Jurkat, Clone E6-1 (cell line): ENCODE measurements around the gene FCMR.

Experiments used
- DNase-seq: peaks from one replicate; pipeline ENCODE4 v3.0.0-alpha.2; 2011; ENCODE audit warnings: low read depth, low spot score
- H3K4me3 ChIP-seq: 2 replicates; pipeline ENCODE4 v1.5.1; 2011; ENCODE audit warnings: mild to moderate bottlenecking, low read length, control low read depth, moderate library complexity

FCMR gene

DNA sequence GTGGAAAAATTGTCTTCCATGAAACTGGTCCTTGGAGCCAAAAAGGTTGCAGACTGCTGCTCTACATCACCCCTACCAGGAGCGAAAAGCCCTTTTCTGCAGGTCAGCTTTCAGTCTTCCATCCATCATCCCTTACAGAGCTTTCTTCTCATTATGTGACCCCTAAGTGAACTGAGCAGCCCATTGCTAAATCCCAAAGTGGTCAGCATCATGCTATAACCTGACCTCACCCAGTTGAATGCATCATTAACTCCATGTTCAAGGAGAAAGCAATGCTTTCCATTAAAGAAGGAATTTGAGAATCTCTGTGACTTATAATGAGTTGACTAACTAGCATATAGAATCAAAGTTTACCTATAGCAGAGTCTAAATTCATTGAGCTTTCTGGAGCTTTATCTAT is 34.9 kb downstream of the FCMR start:
- no peak overlapping the region for H3K4me3 ChIP-seq
- DNase-seq = no peak

- H3K4me3 ChIP-seq = no peak overlapping the region
- no peak for DNase-seq
Observed at GRCh38 chr1:206885341-206886060, 36.2 kb downstream of the FCMR start.

DNA sequence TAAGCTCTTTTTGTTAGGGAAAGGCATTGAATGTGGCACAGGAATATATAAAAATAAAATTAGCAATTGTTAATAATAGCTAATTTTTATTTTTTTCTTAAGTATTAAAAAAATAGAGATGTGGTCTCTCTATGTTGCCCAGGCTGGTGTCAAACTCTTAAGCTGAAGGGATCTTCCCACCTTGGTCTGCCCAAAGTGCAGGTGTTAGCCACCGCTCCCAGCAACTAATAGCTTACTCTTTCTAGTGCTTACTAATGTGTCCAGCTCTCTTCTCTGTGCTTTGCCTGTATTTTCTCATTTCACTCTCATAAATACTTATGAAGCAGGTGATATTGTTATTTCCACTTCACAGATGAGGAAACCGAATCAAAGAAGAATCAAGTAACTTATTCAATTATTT is 37.9 kb downstream of the FCMR start:
- DNase-seq = no peak

GRCh38 chr1:206883160-206883559 is 38.6 kb downstream of the FCMR start:
- no peak overlapping the region for H3K4me3 ChIP-seq
- no peak for DNase-seq

More for the DNA sequence above, 37.9 kb downstream of the FCMR start:
- no peak overlapping the region for H3K4me3 ChIP-seq

DNA sequence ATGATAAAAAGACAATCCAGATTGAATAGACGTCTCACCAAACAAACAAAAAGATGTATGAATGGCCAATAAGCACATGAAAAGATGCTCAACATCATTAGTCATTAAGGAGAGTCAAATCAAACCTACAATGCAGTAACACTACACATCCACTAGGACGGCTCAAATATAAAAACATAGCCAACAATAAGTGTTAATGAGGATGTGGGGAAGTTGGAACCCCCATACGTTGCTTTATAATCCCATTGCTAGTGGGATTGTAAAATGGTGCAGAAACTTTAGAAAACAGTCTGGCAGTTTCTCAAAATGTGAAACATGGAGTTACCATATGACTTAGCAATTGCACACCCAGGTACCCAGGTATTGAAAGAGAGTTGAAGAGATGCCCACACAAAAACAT is 39.2 kb downstream of the FCMR start:
- no peak for DNase-seq
- no peak overlapping the region for H3K4me3 ChIP-seq

DNA sequence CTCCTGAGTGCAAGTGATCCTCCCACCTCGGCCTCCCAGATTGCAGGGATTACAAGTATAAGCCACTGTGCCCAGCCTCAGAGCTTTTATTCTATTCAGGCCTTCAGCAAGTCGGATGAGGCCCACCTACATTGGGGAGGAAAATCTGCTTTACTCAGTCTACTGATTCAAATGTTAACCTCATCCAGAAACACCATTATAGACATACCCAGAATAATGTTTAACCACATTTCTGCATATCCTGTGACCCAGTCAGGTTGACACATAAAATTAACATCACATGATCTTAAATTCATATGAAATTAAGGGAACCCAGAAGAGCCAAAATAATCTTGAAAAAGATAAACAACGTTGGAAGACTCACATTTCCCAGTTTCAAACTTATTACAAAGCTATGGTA is 41.4 kb downstream of the FCMR start:
- DNase-seq = no peak
- H3K4me3 ChIP-seq = no peak overlapping the region

DNA sequence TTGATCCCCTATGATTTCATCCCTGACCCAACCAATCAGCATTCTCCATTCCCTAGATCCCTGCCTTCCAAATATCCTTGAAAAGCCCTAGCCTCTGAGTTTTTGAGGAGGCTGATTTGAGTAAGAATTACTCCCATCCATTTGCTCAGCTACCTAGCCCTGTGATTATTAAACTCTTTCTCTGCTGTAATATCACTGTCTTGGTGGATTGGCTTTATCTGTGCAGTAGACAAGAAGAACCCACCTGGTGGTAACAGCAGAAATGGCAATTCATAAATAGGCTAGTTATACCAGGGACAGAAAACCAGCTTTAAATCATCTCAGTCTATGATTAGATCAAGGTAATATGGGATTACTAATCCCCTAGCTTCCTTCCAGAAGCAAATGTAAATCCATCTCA is 43.3 kb downstream of the FCMR start:
- H3K4me3 ChIP-seq = no peak overlapping the region
- peak; percentile 17 for DNase-seq

DNA sequence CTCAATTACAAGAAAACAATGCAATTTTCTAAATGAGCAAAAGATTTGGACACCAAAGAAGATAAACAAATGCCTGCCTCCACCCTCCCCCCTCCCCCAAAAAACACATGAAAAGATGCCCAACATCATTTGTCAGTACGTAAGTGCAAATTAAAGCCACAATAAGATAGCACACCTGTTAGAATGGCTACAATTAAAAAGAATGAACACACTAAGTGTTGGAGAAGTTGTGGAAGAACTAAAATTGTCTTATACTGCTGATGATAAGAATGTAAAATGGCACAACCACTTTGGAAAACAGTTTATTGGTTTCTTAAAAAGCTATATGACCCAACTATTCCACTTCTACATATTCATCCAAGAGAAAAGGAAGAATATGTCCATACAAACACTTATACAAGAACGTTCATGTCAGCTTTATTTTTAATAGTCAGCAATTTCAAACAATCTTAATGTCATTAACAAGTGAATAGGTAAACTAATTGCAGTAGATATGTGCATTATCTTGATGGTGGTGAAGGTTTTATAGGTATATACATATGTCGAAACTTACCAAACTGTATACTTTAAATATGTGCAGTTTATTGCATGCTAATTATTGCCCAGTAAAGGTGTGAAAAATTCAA is 45.9 kb downstream of the FCMR start:
- H3K4me3 ChIP-seq = no peak overlapping the region
- no peak for DNase-seq

- H3K4me3 ChIP-seq = no peak overlapping the region
- no peak for DNase-seq
Observed at GRCh38 chr1:206873603-206874188, 48.0 kb downstream of the FCMR start.

DNA sequence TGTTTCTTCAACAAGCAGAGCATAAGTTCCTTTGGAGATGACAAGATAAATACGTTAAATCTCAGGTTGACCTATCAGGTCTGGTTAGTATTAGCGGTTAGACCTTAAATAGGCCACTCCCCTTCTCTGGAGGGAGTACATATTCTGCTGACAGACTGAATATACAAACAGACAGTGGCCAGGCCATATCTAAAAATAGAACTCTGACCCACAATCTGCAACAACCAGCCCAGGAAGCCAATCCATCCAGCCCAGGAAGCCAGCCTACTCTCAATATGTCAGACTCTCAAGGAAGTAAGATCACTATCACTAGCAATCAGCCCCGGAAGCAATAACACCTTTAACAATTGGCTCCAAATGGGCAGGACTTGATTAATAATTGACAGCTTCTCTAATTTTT is 49.6 kb downstream of the FCMR start:
- no peak overlapping the region for H3K4me3 ChIP-seq
- DNase-seq = no peak

GRCh38 chr1:206868264-206868663 is 53.5 kb downstream of the FCMR start:
- DNase-seq = no peak
- H3K4me3 ChIP-seq = no peak overlapping the region

DNA sequence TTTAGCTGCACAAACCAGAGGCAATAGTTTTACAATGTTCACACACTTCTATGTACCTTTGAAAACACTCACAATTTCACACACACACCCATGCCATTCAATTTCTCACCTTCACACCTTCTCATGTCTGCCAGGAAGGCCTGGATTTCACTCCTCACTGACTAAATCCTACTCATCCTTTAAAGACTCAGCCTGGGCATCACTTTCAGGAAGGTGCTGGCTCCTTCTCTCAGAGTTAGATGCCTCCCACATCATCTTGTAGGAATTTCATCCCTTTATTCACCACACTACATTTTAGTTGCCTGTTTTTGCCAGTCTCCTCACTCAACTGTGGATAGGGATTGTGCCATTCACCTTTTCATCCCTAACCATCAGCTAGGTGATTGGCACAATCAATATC is 54.0 kb downstream of the FCMR start:
- no peak overlapping the region for H3K4me3 ChIP-seq

GRCh38 chr1:206867239-206867638 is 54.5 kb downstream of the FCMR start:
- no peak for DNase-seq
- H3K4me3 ChIP-seq = no peak overlapping the region

More for the DNA sequence above, 54.0 kb downstream of the FCMR start:
- no peak for DNase-seq

- no peak overlapping the region for H3K4me3 ChIP-seq
- no peak for DNase-seq
Observed at GRCh38 chr1:206866062-206866461, 55.7 kb downstream of the FCMR start.

- no peak within 1 kb of the TSS for H3K4me3 ChIP-seq
- peak; percentile 50 for DNase-seq
Observed at GRCh38 chr1:206864939-206865671, 56.6 kb downstream of the FCMR start, which contains the start of gene IL20. IL20 (plus strand) TSS chr1:206865623; CDS start chr1:206865853, 230 bp downstream.

DNA sequence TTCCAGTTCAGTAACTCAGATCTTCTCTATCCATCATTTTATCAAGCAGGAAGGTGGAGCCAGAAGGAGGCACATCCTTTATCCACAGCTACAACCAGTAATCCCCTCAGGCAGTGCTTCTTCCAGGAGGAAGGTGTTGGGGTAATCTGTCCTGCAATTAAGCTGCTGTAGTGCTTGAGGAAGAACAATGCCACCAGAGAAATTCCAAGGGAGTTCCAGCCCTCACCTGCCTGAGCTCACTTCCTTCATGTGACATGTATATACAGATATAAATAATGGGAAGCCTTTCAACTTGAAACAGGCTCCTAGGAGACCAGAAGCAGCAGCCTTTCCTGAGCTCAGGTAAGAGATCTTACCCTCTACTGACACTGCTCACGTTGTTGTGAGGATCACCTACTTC is 58.5 kb downstream of the FCMR start:
- DNase-seq = no peak
- H3K4me3 ChIP-seq = no peak overlapping the region

DNA sequence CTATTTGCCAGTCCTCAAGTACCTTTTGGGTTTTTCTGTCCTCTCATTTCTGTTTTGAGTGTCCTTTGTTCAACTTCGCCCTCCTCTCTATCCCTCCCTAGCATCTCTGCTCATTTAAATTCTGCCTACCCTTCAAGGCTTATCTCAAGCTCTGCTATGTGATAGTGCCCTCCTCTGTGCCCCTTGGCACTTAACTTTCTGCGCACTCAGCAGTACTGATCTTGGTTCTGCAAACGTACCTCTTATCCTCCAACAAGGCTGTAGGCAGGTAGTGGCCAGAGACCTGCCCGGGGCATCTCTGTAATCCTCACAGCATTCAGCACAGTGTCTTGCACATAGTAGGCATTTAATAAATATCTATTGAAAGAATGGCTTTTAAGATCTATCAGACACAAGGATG is 61.6 kb downstream of the FCMR start:
- no peak for DNase-seq

GRCh38 chr1:206859082-206859521 is 62.6 kb downstream of the FCMR start:
- no peak overlapping the region for H3K4me3 ChIP-seq
- peak; percentile 9 for DNase-seq

More for the DNA sequence above, 61.6 kb downstream of the FCMR start:
- no peak overlapping the region for H3K4me3 ChIP-seq

DNA sequence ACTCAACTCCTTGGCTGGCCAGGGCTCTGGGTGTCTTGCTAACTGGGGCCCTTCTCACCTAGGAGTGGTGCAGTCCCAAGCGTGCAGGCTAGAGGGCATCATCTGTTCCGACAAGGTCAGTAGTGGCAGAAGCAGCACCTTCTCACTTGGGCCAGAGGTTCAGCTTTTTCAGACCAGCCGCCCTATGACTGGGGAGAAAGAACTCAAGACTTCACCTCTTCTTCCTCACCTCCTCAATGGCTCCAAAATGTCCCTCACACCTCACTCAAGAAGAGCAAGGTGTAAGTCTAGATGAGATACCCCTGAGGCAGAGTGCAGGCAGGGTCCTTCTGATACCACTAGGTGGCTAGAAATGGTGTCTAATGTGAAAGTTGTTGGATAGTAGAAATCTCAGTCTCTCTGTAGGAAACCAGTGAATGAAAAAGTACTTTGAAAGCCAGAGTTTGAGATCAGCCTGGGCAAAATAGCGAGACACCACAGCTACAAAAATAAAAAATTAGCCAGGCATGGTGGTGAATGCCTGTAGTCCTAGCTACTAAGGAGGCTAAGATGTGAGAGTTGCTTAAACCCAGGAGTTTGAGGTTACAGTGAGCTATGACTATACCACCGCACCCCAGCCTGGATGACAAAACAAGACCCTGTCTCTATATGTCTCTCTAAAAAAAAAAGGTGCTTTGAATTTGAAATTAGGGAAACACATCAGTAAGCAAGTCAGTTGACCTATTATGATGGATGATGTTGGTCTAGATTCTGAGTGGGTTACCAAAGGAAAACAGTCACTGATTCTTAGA is 64.9 kb downstream of the FCMR start:
- no peak overlapping the region for H3K4me3 ChIP-seq
- DNase-seq = peak; percentile 42
